Neural progenitor cell (in vitro differentiated cells): Measurements from ENCODE around the gene GALNTL6. TPM values are rescaled to one million over a fixed set of nuclear protein-coding genes. Genes with fewer than 3 reads are reported as not detected.

Source experiments
- DNase-seq: peaks from one replicate; pipeline ENCODE4 v3.0.0-alpha.2; 2016; ENCODE audit warnings: low spot score
- H2AFZ ChIP-seq: fragments of 200-600 bp; sonication (generic); replicated peaks from 2 replicates; pipeline ENCODE4 v1.6.1; 2016; ENCODE audit warnings: antibody characterized with exemption
- H3F3A ChIP-seq: fragments of 200-600 bp; sonication (generic); 2 replicates; pipeline ENCODE4 v1.6.1; 2016; ENCODE audit warnings: antibody characterized with exemption, low read depth
- H3K27ac ChIP-seq: fragments of 200-600 bp; sonication (generic); 2 replicates; pipeline ENCODE4 v1.5.1; 2016; ENCODE audit warnings: mild to moderate bottlenecking
- H3K27me3 ChIP-seq: fragments of 200-600 bp; sonication (generic); 2 replicates; pipeline ENCODE4 v1.6.1; 2016; ENCODE audit warnings: mild to moderate bottlenecking, moderate library complexity
- H3K36me3 ChIP-seq: fragments of 200-600 bp; sonication (generic); 2 replicates; pipeline ENCODE4 v1.5.1; 2016
- H3K4me1 ChIP-seq: fragments of 200-600 bp; sonication (generic); 2 replicates; pipeline ENCODE4 v1.6.1; 2016; ENCODE audit warnings: mixed run types
- H3K4me2 ChIP-seq: fragments of 200-600 bp; sonication (generic); 2 replicates; pipeline ENCODE4 v1.6.1; 2016
- H3K4me3 ChIP-seq: fragments of 200-600 bp; sonication (generic); 2 replicates; pipeline ENCODE4 v1.5.1; 2016
- H3K79me2 ChIP-seq: fragments of 200-600 bp; sonication (generic); 2 replicates; pipeline ENCODE4 v1.6.1; 2016; ENCODE audit warnings: low read depth
- H3K9ac ChIP-seq: fragments of 200-600 bp; sonication (generic); 2 replicates; pipeline ENCODE4 v1.6.1; 2016
- H3K9me3 ChIP-seq: fragments of 200-600 bp; sonication (generic); 2 replicates; pipeline ENCODE4 v1.5.1; 2016; ENCODE audit warnings: low read depth
- H4K20me1 ChIP-seq: fragments of 200-600 bp; sonication (generic); 2 replicates; pipeline ENCODE4 v1.6.1; 2016; ENCODE audit warnings: low read depth
- H3K27ac Mint-ChIP-seq: 3 replicates; pipeline ENCODE4 v1.8.0; 2021; ENCODE audit warnings: mixed read lengths
- H3K27me3 Mint-ChIP-seq: 2 replicates; pipeline ENCODE4 v1.8.0; 2022; ENCODE audit warnings: low read depth, mild to moderate bottlenecking, inconsistent platforms, moderate library complexity, mixed read lengths; ENCODE audit not compliant: insufficient read depth
- H3K36me3 Mint-ChIP-seq: 3 replicates; pipeline ENCODE4 v1.8.0; 2021; ENCODE audit warnings: mixed read lengths
- H3K4me1 Mint-ChIP-seq: 3 replicates; pipeline ENCODE4 v1.8.0; 2021; ENCODE audit warnings: mixed read lengths
- H3K4me3 Mint-ChIP-seq: 3 replicates; pipeline ENCODE4 v1.8.0; 2021; ENCODE audit warnings: mild to moderate bottlenecking, moderate library complexity, mixed read lengths
- H3K9me3 Mint-ChIP-seq: 3 replicates; pipeline ENCODE4 v1.8.0; 2020; ENCODE audit warnings: mixed read lengths
- CTCF ChIP-seq: fragments of 200-600 bp; sonication (generic); IDR thresholded peaks from 2 replicates; pipeline ENCODE4 v1.5.1; 2017; ENCODE audit warnings: antibody characterized with exemption, mild to moderate bottlenecking
- EZH2 ChIP-seq: fragments of 200-600 bp; sonication (generic); IDR thresholded peaks from 2 replicates; pipeline ENCODE4 v1.6.1; 2017; ENCODE audit warnings: antibody characterized with exemption, mild to moderate bottlenecking, moderate library complexity
- EZH2phosphoT487 ChIP-seq: fragments of 200-600 bp; sonication (generic); IDR thresholded peaks from 2 replicates; pipeline ENCODE4 v1.6.1; 2017; ENCODE audit warnings: antibody characterized with exemption
- total RNA-seq: library from RNA; depleted of rRNA; stranded (reverse); fragments of >200 nt; gene quantifications from 2 replicates; pipeline ENCODE4 v1.2.3, GENCODE V29; 2015; ENCODE audit warnings: low replicate concordance

The GALNTL6 gene
- total RNA-seq, 1 donor from 2014 or later: 0.15 TPM

GRCh38 chr4:172995704-172996103 is 1182.5 kb downstream of the GALNTL6 start:
- no peak overlapping the region for H3K4me3 Mint-ChIP-seq
- peaks cover 5% of the 10 kb centered on the region for H3K4me1 Mint-ChIP-seq

GRCh38 chr4:172996571-172997216 is 1183.5 kb downstream of the GALNTL6 start:
- Mint-ChIP-seq H3K27ac (no peak overlapping the region), H3K36me3 (no peaks in the 10 kb centered on the region), H3K27me3 (no peaks in the 10 kb centered on the region), H3K4me1 (peaks cover 5% of the 10 kb centered on the region), H3K4me3 (no peak overlapping the region), H3K9me3 (no peaks in the 10 kb centered on the region)
- TF ChIP-seq CTCF: no peak
- TF ChIP-seq EZH2: no peak
- no peak for TF ChIP-seq EZH2phosphoT487
- Histone ChIP-seq H3K27ac (no peak overlapping the region), H3F3A (no peaks in the 10 kb centered on the region), H2AFZ (no peak overlapping the region), H4K20me1 (no peaks in the 10 kb centered on the region), H3K36me3 (no peaks in the 10 kb centered on the region), H3K4me1 (peaks cover 10% of the 10 kb centered on the region), H3K9ac (no peak overlapping the region), H3K4me3 (no peak overlapping the region), H3K4me2 (no peak overlapping the region), H3K79me2 (no peaks in the 10 kb centered on the region), H3K27me3 (no peaks in the 10 kb centered on the region), H3K9me3 (no peaks in the 10 kb centered on the region)
- no peak for DNase-seq

More at GRCh38 chr4:172995704-172996103, 1182.5 kb downstream of the GALNTL6 start:
- Histone ChIP-seq H3K9ac (no peak overlapping the region), H3K4me1 (peaks cover 10% of the 10 kb centered on the region), H3K4me3 (no peak overlapping the region), H2AFZ (no peak overlapping the region), H3K9me3 (no peaks in the 10 kb centered on the region), H3K36me3 (no peaks in the 10 kb centered on the region), H3K27me3 (no peaks in the 10 kb centered on the region), H3F3A (no peaks in the 10 kb centered on the region), H3K27ac (no peak overlapping the region), H4K20me1 (no peaks in the 10 kb centered on the region), H3K4me2 (no peak overlapping the region), H3K79me2 (no peaks in the 10 kb centered on the region)
- TF ChIP-seq CTCF: no peak
- Mint-ChIP-seq H3K9me3 (no peaks in the 10 kb centered on the region), H3K36me3 (no peaks in the 10 kb centered on the region), H3K27ac (no peak overlapping the region), H3K27me3 (no peaks in the 10 kb centered on the region)
- DNase-seq: no peak

GRCh38 chr4:172997217-172997609 is 1184.0 kb downstream of the GALNTL6 start:
- Mint-ChIP-seq H3K27ac (no peak overlapping the region), H3K4me3 (no peak overlapping the region), H3K4me1 (peaks cover 5% of the 10 kb centered on the region), H3K9me3 (no peaks in the 10 kb centered on the region), H3K27me3 (no peaks in the 10 kb centered on the region), H3K36me3 (no peaks in the 10 kb centered on the region)
- Histone ChIP-seq H3K4me2 (no peak overlapping the region), H3K27ac (no peak overlapping the region), H3K9ac (no peak overlapping the region), H2AFZ (no peak overlapping the region), H3K4me1 (peaks cover 10% of the 10 kb centered on the region), H3K27me3 (no peaks in the 10 kb centered on the region), H3K36me3 (no peaks in the 10 kb centered on the region), H3K79me2 (no peaks in the 10 kb centered on the region), H4K20me1 (no peaks in the 10 kb centered on the region), H3K4me3 (no peak overlapping the region), H3F3A (no peaks in the 10 kb centered on the region), H3K9me3 (no peaks in the 10 kb centered on the region)
- TF ChIP-seq CTCF (no peak), EZH2 (no peak), EZH2phosphoT487 (no peak)
- no peak for DNase-seq
